Neural crest cell (in vitro differentiated cells): ENCODE results near the gene RPS6KB2. TPM values are rescaled to one million over a fixed set of nuclear protein-coding genes. Genes with fewer than 3 reads are reported as not detected.

Experiments used
- DNase-seq: peaks from one replicate; pipeline ENCODE4 v3.0.0; 2021; ENCODE audit warnings: low read depth, mixed read lengths, low spot score
- H3K27ac Mint-ChIP-seq: one replicate; pipeline ENCODE4 v1.8.0; 2021; ENCODE audit warnings: mild to moderate bottlenecking, mixed read lengths; ENCODE audit not compliant: unreplicated experiment
- H3K27me3 Mint-ChIP-seq: 2 replicates; pipeline ENCODE4 v1.8.0; 2021; ENCODE audit warnings: low read depth, mild to moderate bottlenecking, mixed read lengths
- H3K36me3 Mint-ChIP-seq: 2 replicates; pipeline ENCODE4 v1.8.0; 2021; ENCODE audit warnings: low read depth, mild to moderate bottlenecking, mixed read lengths
- H3K4me1 Mint-ChIP-seq: 2 replicates; pipeline ENCODE4 v1.8.0; 2021; ENCODE audit warnings: mixed read lengths
- H3K4me3 Mint-ChIP-seq: one replicate; pipeline ENCODE4 v1.8.0; 2021; ENCODE audit warnings: mild to moderate bottlenecking, mixed read lengths
- H3K9me3 Mint-ChIP-seq: 2 replicates; pipeline ENCODE4 v1.8.0; 2021; ENCODE audit warnings: mixed read lengths
- total RNA-seq: library from RNA; stranded (reverse); gene quantifications from 2 replicates; pipeline ENCODE4 v1.2.1, GENCODE V29; 2021
- TF ChIP-seq, protein P1 (sequence below): fragments of 200-600 bp; sonication (generic); conservative IDR thresholded peaks from 2 replicates; pipeline ENCODE4 v1.5.0; 2021; ENCODE audit warnings: antibody characterized with exemption, mild to moderate bottlenecking

The RPS6KB2 gene
- total RNA-seq, 1 donor from 2014 or later = 55.0 TPM

DNA sequence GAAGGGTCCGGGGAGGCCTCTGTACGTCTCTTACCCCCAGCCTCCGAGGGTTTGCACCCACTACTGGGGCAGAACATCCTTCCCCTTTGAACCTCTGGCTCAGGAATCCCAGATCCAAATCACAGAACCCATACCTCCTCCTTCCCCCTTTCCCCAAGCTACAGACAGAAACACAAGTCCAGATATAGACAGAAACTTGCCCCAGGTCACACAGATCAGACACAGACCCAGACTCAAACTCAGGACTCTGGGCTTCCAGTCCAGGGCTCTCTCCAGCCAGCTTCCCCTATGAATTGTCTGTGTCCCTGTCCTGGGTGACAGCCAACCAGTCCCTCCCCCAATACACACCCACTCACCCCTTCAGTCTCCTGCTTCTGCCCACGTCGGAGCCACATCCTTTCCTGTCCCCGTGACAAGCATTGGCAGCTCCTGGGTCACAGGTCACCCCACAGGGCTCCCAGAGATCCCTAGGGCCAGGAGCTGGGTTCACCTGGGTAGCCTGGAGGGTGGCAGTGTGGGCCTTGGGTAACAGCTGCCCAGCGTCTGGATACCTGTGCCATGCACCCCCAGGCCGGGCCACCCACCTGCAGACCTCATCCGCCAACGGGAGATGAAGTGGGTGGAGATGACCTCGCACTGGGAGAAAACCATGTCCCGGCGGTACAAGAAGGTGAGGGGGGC lies 23.6 kb upstream of the RPS6KB2 start:
- Mint-ChIP-seq H3K4me1 (peaks cover 19% of the 10 kb centered on the region), H3K36me3 (no peaks in the 10 kb centered on the region), H3K4me3 (peak overlapping the region; percentile 64), H3K9me3 (no peaks in the 10 kb centered on the region), H3K27ac (no peak overlapping the region), H3K27me3 (peaks cover 6% of the 10 kb centered on the region)
- TF ChIP-seq, protein P1, sequence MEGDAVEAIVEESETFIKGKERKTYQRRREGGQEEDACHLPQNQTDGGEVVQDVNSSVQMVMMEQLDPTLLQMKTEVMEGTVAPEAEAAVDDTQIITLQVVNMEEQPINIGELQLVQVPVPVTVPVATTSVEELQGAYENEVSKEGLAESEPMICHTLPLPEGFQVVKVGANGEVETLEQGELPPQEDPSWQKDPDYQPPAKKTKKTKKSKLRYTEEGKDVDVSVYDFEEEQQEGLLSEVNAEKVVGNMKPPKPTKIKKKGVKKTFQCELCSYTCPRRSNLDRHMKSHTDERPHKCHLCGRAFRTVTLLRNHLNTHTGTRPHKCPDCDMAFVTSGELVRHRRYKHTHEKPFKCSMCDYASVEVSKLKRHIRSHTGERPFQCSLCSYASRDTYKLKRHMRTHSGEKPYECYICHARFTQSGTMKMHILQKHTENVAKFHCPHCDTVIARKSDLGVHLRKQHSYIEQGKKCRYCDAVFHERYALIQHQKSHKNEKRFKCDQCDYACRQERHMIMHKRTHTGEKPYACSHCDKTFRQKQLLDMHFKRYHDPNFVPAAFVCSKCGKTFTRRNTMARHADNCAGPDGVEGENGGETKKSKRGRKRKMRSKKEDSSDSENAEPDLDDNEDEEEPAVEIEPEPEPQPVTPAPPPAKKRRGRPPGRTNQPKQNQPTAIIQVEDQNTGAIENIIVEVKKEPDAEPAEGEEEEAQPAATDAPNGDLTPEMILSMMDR = no peak
- no peak for DNase-seq

DNA sequence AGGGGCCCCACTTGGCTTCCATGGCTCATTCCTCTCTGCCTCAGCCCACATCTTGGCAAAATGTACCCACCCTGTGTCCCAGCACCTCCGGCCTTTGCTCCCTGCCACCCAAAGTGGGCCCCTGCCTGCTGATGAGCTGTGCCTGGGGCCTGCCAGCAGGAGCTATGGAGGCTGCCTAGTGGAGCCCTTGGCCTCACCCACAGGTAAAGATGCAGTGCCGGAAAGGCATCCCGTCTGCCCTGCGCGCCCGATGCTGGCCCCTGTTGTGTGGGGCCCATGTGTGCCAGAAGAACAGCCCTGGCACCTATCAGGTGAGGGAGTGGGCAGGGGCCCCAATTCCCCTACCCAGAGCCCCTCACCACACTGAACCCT lies 23.1 kb upstream of the RPS6KB2 start:
- Mint-ChIP-seq H3K4me1 (peaks cover 19% of the 10 kb centered on the region), H3K4me3 (no peak overlapping the region), H3K27ac (no peak overlapping the region), H3K27me3 (peaks cover 6% of the 10 kb centered on the region), H3K36me3 (no peaks in the 10 kb centered on the region), H3K9me3 (no peaks in the 10 kb centered on the region)
- no peak for DNase-seq
- TF ChIP-seq, protein P1 = no peak

DNA sequence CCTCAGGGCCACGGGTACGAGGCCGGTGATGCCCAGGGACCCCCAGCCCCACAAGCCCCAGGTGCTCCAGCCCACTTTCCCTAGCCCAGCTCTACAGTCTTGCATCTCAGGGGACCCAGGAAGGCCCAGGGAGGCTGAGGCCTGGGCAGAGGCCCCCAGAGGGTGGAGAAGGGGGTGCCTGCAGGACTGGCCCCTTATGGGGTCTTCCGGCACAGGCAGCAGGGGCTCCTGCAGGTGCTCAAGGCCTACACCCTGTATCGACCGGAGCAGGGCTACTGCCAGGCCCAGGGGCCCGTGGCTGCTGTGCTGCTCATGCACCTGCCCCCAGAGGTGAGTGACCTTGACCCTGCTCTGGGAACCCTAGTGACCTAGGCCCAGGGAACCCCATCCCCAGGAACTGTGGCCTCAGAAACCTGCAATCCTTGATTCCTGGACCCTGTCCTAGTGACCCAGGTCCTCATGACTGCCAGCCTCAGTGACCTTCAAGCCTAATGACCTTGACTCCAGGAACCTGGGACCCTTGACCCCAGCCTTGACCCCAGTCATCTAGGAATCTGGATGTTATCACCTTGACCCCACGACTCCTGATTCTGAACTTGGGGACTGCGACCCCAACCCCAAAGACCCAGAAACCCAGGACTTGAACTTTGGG lies 22.5 kb upstream of the RPS6KB2 start:
- DNase-seq = no peak
- Mint-ChIP-seq H3K4me3 (no peak overlapping the region), H3K9me3 (no peaks in the 10 kb centered on the region), H3K27me3 (peaks cover 6% of the 10 kb centered on the region), H3K27ac (no peak overlapping the region), H3K4me1 (peaks cover 19% of the 10 kb centered on the region), H3K36me3 (no peaks in the 10 kb centered on the region)
- TF ChIP-seq, protein P1 = no peak

DNA sequence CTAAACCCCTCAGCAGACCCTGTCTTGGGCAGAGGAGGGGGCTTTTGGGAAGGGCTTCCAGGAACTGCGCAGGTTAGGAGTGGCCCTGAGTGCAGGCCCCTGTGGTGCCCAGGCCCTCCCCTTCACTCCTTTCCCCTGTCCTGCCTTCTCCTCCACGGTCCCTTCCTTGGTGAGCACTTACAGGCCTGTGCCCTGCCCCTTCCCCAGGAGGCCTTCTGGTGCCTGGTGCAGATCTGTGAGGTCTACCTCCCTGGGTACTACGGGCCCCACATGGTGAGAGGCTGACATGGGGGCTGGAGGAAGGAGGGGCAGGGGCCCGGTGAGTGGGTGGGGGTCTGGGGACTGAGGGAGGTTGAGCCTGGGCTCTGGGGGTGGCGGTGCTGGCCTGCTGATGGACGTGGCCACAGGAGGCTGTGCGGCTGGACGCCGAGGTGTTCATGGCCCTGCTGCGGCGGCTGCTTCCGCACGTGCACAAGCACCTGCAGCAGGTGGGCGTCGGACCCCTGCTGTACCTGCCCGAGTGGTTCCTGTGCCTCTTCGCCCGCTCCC lies 21.8 kb upstream of the RPS6KB2 start:
- no peak overlapping the region for H3K27ac Mint-ChIP-seq
- DNase-seq = no peak
- TF ChIP-seq, protein P1 = no peak
- H3K4me3 Mint-ChIP-seq = no peak overlapping the region
- no peaks in the 10 kb centered on the region for H3K36me3 Mint-ChIP-seq
- peaks cover 17% of the 10 kb centered on the region for H3K4me1 Mint-ChIP-seq
- H3K27me3 Mint-ChIP-seq = peaks cover 10% of the 10 kb centered on the region
- H3K9me3 Mint-ChIP-seq = no peaks in the 10 kb centered on the region

DNA sequence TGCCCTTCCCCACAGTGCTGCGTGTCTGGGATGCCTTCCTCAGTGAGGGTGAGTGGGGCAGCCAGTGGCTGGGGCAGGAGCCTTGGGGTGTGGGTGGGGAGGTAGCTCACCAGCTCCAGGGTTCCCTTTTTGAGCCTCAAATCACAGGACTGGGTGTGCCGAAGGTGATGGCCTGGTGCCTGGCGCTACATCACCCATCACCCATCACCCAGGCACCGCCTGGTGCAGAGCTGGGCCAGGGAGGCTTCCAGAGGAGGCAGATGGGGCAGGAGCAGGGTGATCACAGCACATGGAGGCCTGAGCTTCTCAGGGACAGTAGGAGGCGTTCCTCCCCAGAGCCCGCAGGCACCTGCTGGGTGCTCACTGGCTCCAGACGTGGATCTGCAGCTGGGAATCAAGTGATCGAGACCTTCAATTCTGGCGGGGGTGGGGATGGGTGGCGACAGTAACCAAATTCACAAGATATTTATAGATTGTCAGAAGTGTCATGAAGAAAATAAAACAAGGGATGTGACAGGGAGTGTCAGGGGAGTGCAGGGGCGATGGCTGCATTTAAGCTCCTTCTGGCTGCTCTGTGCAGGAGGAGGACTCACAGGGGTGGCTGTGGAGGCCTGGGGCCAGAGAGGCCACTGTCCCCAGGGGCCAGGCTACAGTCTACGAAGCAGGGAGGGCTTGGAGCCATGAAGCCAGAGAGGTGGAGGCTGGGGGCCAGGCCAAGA lies 21.2 kb upstream of the RPS6KB2 start:
- H3K4me3 Mint-ChIP-seq = peak overlapping the region; percentile 70
- H3K27me3 Mint-ChIP-seq = peaks cover 14% of the 10 kb centered on the region
- H3K9me3 Mint-ChIP-seq = no peaks in the 10 kb centered on the region
- no peak for DNase-seq
- H3K27ac Mint-ChIP-seq = peak overlapping the region; percentile 91
- H3K36me3 Mint-ChIP-seq = no peaks in the 10 kb centered on the region
- TF ChIP-seq, protein P1 = no peak
- H3K4me1 Mint-ChIP-seq = peaks cover 17% of the 10 kb centered on the region
